HG02678 (cell line): ENCODE data around the gene MAGI1.

Experiments
- ATAC-seq: cut with Tn5 transposase; IDR thresholded peaks from one replicate; pipeline ENCODE4 v1.9.1; 2021; ENCODE audit warnings: mild to moderate bottlenecking, moderate library complexity; ENCODE audit not compliant: unreplicated experiment

MAGI1 gene

DNA sequence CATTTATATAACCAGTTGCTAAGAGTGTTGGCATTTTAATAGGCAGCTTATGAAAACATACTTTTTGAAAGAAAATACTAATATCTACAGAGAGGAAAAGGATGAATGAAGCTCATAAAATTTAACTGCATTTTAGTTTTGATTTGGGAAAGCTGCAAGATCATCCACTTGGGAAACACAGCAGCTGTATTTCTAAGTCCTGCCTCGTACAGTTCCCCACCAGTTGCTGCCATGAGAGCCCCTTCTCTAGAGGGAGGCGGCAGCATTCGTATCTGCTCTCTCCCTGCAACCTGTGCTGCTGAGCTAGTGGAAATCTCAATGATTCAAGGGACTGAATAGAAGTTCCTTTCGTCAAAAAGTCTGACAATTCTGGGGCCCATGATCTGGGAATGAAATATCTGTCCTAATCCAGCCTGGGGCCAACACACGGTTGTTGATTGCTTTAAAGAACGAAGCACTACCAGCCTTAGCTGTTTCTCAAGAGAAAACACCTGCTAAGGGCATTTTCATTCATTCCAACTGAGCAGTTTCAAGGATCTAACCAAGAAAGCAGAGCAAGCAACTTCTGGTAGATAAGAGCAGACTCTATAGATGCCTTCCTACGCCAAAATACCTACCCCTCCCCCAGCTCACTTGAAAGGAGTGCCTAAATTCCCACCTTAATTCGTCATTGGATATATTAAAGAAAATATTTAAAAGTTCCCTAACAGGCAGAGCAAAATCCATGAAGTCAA lies 223.7 kb downstream of the MAGI1 start:
- ATAC-seq = no peak

DNA sequence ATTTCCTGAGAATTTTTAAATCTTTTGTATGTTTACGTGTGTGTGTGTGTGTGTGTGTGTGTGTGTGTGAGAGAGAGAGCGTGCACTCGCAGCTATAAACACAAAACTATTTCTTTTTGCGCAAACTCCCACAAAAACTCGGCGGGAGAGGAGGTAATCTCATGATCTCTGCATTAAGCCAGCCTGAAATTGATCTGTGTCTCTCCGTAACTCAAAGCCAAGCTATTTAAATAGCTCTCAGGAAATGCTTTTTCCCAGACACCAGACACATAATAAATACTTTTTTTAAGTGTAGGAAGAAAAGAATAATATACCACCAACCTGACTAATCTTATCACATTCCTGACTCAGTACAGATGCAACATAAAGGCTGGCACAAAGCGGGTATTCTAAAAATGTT lies 226.8 kb downstream of the MAGI1 start:
- no peak for ATAC-seq

DNA sequence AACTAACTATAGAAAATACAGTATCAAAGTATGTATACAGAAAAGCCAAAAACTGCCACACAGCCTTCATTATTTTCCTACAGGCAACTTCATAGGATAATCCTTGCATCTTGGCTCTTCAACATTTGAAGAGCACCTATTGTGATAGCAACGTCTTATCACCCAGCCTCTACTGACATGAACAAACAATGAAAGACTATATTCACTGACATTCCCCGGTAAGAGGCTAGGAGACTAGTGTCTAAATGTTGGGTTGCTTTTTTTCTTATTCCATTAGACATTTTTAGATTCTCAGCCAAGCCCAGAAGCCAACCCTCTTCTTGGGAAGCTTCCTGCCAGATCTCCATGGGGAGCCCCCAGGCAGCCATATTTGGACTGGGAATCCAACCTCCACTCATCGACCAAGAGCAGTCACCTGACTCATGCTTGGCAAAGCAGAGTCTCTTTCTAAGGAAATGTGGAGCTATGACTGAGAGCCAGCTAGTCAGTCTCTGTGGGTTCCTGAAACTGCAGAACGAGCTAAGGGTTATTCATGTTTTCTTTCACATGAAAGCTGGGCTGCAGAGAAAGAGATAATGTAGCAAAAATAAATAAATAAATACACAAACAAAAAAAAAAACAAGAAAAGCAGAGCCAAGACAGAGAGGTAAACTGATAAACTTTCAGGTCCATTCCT lies 227.5 kb downstream of the MAGI1 start:
- no peak for ATAC-seq

DNA sequence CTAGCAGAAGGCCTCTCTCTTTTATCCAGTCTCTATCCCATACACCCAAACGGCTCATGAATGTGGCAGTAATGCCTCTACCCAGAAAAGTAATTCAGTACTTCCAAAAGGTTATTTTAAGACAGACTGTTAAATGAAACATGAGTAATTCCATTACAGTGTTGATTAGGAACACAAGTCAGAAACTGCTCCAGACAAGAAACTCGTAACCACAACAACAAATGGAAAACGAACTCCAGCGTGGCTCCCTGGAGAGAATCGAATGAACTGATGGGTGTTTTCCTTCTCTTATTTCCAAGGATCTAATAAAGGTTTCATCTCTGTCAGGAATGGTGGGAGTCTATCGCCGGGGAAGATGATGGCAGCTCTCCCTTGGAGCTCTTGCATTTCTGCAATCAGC lies 228.4 kb downstream of the MAGI1 start:
- ATAC-seq = no peak

DNA sequence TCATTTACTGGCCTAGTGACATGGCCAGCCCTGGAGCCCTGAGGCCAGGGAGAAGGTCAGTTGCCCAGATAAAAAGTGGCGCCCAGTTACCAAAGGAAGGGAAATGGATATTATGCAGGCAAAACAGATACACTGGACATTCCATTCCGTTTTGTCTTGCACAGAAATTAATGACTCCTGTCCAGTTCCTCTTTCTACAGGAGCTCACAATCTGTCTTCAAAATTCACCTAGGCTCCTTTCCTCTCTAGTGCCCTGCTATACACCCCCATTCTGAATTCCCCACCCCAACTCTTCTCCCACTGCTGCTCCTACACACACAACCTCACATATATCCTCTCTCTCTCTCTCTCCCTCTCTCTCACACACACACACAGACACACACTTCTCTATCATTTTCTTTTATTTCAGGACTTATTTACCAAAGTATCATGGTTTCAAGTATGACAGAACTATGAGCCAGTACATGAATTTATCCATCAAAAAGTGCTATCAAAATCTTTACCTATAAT lies 229.0 kb downstream of the MAGI1 start:
- no peak for ATAC-seq

DNA sequence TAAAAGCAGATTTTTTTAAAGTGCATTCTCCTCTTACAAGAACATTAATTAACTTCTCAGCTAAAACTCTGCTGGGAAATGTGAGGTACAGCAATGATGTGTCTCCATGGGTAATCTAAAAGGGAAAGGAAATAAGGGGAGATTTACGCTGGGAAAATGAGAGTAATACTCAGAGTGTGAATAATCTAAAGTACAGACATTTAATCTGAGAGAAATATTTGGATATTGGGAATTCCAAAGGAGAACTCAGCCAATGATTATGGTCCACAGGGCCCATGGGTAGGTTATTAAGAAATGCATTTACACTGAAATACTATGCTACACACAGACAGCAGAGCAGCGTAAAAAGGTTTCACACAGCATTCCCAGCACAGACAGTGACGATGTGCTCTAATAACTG lies 229.9 kb downstream of the MAGI1 start:
- ATAC-seq = no peak

DNA sequence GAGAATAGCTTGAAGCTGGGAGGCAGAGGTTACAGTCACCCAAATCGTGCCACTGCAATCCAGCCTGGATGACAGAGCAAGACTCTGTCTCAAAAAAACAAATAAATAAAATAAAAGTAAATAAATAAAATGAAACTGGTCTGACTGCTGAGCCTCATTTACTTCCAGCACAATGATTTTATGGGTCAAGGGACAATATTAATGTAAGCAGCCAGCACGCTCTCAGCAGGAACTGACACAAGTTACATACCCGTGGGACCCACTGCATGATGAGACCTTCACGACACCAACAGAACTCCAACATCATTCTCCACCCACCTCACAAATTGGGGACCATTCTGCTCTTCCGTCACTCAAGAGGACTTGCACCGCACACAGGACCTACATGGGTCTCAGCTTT lies 230.3 kb downstream of the MAGI1 start:
- no peak for ATAC-seq

DNA sequence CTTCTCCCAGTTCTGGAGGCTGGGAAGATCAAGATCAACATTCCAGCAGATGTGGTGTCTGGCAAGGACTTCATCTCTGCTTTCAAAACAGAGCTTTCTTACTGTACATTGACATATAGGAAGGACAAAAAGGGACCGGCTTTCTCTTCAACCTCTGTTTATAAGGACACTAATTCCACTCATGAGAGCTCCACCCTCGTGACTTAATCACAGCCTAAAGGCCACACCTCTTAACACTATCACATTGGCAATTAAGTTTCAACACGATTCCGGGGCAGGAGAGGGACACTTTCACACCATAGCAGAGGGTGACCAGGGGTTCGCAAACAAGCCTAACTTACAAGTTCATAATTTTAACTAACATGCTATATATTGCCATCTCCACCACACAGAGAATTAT lies 231.5 kb downstream of the MAGI1 start:
- no peak for ATAC-seq

DNA sequence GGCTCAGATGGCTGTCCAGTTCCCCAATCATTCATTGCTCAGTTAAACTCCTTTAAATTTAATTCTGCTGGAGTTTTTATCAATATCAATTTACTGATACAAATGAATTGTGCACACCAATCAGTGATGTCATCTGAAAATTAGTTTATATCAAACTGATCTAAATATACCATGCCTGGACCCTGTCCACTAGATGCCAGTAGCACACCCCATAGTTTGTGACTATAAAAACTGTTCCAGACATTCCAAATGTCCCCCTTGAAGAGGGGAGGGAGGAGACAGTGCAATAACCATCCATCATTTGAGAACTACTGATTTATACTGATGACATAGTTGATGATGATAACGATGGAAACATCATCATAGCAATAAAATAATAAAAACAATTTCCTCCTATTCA lies 232.1 kb downstream of the MAGI1 start:
- no peak for ATAC-seq

DNA sequence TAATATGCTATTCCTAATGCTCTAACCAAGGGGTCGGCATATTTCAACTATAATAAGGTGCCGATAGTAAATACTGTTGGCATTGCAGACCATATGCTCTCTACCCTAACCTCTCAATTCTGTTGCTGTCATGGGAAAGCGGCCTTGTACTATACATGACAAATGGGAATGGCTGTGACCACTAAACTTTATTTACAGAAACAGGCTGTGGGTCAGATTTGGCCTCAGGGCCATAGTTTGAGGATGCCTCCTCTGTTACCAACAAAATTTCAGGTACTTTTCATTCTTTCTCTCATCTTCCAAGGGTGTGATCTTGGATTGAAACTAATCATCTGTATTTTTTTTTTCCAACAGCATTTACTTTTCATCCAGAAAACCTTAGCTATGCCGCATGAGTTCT lies 242.0 kb downstream of the MAGI1 start:
- no peak for ATAC-seq

DNA sequence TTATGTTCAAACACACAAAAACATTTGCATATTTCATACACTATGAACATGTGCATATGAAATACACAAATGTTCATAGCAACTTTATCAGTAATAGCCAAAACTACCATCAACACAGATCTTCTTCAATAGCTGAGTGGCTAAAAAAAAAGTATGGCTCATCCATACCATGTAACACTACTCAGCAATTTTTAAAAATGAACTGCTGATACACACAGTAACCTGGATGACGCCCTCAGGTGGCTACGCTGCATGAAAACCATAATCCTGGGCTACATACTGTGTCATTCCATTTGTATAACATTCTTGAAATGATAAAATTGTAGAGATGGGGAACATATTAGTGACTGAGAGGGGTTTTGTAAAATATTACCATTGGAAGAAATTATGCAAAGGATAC lies 243.6 kb downstream of the MAGI1 start:
- no peak for ATAC-seq

DNA sequence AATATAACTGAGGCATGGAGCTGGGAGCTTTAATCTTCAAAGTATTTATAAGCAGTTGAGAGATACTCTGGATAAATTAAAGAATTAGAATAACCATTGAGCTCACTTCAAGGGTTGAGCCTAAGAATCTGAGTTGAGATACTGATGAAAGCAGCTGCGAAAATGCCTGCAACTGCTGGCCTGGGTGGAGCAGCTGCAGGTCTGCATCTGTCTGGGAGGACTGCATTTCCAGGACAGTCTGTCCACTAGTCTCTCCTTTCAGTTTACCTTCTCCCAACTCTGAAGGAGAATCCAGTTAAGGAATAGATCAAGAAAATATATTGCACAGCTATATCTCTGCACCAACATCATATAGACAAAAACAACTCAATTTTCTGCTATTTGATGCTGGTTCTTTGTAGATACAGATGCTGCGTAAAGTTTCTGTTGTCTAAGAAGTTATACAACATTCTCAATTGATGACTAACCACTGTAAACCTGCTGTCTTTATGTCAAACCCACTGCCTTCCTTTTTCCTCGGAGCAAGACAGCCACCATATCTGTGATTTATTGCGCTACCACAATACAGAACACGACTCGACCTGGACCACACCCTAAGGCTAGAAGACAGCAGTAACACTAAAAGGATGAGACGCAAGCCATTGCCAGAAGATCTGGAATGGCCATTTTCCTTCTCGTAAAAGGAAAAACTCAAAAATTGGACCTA lies 245.1 kb downstream of the MAGI1 start:
- no peak for ATAC-seq

DNA sequence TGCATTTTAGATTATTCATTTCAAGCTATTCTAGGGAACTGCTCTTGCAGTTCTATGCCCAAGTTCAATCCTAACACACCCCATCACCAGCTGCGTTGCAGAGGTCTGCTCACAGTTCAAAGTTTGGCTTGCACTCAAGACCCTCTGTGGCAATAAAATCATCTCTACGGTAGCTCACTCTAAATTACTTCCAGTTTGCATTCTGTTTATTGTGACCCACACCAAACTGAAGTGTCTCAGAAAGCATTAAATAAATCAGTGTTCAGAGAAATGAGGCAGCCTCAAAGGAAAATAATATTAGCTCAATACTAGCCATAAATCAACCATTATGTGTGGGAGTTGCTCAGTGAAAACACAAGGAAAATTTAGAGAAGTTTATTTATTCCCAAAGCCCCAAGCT lies 250.3 kb downstream of the MAGI1 start:
- no peak for ATAC-seq

DNA sequence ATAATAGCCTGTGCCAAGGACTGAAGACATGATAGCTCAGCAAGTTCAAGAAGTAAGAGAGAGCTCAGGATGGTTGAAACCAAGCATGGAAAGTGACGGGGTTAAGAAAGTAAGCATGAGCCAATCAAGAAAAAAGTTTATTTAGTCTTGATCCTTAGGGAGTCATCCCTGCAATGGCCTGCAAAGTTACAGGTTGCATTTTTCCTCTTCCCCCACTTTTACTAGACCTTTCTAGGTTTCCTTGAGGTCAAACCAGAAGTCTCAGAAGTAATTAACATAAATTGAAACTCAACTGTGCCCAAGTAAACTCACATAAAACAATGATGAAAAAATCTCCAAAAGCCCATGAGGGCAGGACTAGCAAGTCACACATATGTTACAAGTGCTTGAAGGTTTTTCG lies 250.9 kb downstream of the MAGI1 start:
- no peak for ATAC-seq

DNA sequence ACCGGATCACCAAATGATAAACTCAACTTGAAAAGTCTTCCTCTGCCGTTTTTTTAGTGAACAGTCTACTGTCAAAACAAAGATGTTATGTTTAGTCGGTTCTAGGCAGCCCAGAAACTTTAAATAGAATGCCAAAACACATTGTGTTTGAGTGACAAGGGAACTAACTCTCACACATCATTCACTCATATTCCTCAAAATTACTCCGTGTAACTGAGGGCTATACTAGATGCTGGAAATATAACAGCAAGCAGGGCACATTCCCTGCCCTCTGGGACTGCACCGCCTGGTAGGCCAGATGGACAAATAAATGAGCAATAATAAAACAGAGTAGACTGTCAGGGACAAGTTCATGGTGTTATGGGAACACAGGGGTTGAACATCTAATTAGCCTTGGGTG lies 251.4 kb downstream of the MAGI1 start:
- ATAC-seq = no peak

DNA sequence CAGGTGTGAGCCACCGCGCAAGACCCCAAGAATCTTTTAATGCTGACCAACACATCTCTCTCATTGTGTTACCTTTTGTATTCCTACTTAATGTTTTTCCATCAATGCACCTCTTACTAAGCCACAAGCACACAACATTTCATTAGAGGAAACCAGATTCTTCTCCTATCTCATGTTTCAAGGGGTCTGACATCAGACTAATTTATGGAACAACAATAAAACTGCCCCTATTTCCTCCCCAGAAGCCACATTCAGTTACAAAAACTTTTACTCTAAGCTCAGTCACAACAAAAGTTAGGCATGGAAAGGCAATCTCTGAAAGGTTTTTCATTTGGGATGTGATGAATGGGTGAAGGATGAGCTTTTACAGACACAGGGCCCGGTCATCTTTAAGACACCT lies 251.8 kb downstream of the MAGI1 start:
- ATAC-seq = no peak

DNA sequence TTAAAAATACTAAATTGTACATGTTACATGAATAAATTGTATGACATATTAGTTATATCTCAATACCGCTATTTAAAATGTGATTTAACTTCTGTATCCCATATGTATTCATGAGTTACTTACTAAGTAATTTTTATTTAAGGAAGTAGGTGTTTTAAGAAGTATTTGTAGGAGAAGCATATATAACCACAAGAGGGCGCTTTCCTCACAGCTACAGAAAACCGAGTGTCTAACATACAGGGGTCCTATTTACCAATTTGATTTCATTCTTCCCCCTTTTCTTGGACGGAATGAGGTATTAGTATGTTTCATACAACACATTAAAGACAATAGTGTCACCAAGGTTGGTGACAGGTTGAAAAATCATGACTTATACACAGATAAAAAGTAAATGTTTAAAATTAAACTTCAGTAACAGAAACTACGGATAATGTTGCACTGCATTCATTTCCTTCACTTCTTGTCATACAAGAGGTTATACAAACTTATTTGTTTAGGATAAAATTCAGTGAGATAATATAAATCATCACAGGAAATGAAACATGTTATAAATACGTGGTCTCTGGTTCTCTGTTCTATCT lies 253.6 kb downstream of the MAGI1 start:
- no peak for ATAC-seq

DNA sequence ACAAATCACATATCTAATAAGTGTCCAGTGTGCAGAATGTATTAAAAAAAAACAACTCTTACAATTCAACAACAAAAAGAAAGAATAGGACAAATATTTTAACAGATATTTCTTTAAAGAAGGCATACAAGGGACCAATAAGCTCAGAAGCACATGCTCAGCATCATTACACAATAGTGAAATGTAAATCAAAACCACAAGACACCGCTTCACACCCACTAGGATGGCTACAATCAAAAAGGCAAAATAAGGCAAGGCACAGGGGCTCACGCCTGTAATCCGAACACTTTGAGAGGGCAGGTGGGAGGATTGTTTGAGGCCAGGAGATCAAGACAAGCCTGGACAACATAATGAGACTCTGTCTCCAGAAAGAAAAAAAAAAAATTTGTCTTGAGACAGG lies 255.6 kb downstream of the MAGI1 start:
- ATAC-seq = no peak

DNA sequence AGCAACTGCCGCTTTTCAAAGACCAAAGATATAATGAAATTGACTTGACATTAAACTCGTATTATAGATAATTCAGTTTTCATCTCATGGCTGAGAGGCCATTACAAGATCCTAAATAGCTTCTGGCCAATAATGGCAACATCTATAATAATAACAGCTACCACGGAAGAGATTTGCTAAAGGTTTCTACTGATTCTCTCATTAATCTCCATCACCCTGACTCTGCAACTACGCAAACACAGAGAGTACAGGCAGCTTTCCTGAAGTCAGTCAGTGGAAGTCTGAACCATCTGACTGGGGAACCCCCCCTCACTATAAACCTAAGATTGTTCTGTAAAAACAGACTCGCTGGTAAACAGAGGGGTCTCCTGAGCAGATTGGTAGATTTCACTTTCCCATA lies 257.1 kb downstream of the MAGI1 start:
- ATAC-seq = no peak

DNA sequence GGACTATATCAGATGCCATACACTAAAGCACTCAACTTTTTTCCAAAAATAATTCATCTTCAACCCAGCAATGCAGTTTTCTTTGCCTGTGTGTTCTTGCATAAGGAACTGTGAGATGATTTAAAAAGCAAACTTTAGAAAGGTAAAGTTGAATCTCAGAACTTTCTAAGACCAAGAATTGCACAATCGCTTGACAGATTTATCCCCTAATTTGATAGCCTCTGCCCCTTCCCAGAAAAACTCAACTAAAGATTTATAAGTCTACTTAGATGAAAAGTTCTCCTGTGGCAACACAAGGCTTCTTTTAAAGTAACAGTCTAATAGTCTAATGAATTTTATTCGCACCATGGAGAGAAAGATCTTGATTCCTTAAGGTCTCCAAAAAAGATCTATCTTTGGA lies 259.3 kb downstream of the MAGI1 start:
- no peak for ATAC-seq

DNA sequence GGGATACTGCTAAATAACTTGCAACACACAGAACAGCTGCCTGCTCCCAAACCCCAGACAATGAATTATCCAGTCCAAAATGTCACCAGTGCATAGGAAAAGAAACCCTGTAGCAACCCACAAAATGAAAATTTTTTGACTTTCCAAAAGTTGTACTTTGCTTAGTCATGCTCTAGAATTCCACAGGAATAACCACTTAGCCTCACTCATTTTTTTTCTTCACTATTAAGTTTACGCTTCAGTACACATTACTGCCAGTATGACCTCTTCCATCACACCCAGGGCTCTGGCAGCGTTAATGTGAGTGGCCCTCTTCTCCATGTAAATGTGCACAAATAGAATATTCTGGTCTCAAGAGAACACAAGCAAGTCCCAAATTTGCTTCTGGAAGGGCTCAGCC lies 259.8 kb downstream of the MAGI1 start:
- ATAC-seq = no peak

DNA sequence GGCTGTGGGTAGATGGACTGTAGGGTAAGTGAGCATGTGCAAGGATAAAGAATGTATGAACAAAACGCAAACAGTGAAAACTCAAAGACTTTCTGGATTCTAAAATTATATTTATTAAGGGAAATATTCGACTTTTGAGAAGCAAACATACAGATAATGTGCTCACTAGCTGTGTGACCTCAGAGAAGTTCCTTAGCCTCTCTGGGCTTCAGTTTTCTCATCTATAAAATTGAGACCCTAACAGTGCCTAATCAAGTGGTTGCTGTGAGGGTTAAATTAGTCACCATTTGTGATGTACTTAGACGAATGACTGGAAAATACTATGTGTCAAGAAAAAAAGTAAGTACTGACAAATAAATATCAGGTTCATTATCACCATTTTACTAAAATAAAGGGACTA lies 261.7 kb downstream of the MAGI1 start:
- ATAC-seq = no peak
